ENCODE results near the gene GOLGA6L10.

DNA sequence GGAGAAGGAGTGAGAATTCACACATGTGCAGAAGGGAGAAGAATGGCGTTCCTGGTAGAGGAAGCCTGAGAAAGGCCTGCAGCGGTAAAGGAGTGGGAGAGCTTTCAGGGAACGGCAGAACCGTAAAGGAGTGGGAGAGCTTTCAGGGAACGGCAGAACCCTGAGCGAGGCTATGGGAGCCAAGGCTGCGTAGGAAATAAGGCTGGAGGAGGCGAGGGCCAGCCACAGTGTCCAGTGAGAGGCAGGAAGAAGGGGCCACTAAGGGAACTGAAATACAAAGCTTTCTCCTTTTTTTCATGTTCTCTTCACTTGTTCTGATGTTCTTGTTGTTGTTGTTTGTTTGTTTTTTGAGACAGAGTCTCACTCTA lies 41.6 kb downstream of the GOLGA6L10 start:
- TF ChIP-seq RFX5 (IDR thresholded peaks at IDR 0.05) = no peak
- TF ChIP-seq JUN (IDR thresholded peaks at IDR 0.05) = no peak
- TF ChIP-seq, protein P1, sequence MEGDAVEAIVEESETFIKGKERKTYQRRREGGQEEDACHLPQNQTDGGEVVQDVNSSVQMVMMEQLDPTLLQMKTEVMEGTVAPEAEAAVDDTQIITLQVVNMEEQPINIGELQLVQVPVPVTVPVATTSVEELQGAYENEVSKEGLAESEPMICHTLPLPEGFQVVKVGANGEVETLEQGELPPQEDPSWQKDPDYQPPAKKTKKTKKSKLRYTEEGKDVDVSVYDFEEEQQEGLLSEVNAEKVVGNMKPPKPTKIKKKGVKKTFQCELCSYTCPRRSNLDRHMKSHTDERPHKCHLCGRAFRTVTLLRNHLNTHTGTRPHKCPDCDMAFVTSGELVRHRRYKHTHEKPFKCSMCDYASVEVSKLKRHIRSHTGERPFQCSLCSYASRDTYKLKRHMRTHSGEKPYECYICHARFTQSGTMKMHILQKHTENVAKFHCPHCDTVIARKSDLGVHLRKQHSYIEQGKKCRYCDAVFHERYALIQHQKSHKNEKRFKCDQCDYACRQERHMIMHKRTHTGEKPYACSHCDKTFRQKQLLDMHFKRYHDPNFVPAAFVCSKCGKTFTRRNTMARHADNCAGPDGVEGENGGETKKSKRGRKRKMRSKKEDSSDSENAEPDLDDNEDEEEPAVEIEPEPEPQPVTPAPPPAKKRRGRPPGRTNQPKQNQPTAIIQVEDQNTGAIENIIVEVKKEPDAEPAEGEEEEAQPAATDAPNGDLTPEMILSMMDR (IDR thresholded peaks at IDR 0.05) = no peak
- TF ChIP-seq, protein P2, sequence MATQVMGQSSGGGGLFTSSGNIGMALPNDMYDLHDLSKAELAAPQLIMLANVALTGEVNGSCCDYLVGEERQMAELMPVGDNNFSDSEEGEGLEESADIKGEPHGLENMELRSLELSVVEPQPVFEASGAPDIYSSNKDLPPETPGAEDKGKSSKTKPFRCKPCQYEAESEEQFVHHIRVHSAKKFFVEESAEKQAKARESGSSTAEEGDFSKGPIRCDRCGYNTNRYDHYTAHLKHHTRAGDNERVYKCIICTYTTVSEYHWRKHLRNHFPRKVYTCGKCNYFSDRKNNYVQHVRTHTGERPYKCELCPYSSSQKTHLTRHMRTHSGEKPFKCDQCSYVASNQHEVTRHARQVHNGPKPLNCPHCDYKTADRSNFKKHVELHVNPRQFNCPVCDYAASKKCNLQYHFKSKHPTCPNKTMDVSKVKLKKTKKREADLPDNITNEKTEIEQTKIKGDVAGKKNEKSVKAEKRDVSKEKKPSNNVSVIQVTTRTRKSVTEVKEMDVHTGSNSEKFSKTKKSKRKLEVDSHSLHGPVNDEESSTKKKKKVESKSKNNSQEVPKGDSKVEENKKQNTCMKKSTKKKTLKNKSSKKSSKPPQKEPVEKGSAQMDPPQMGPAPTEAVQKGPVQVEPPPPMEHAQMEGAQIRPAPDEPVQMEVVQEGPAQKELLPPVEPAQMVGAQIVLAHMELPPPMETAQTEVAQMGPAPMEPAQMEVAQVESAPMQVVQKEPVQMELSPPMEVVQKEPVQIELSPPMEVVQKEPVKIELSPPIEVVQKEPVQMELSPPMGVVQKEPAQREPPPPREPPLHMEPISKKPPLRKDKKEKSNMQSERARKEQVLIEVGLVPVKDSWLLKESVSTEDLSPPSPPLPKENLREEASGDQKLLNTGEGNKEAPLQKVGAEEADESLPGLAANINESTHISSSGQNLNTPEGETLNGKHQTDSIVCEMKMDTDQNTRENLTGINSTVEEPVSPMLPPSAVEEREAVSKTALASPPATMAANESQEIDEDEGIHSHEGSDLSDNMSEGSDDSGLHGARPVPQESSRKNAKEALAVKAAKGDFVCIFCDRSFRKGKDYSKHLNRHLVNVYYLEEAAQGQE (IDR thresholded peaks at IDR 0.05) = no peak
- TF ChIP-seq, protein P3, sequence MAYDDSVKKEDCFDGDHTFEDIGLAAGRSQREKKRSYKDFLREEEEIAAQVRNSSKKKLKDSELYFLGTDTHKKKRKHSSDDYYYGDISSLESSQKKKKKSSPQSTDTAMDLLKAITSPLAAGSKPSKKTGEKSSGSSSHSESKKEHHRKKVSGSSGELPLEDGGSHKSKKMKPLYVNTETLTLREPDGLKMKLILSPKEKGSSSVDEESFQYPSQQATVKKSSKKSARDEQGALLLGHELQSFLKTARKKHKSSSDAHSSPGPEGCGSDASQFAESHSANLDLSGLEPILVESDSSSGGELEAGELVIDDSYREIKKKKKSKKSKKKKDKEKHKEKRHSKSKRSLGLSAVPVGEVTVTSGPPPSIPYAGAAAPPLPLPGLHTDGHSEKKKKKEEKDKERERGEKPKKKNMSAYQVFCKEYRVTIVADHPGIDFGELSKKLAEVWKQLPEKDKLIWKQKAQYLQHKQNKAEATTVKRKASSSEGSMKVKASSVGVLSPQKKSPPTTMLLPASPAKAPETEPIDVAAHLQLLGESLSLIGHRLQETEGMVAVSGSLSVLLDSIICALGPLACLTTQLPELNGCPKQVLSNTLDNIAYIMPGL (CRISPR knock-in tag; IDR thresholded peaks at IDR 0.05; ENCODE audit: borderline replicate concordance) = no peak
- no peak for TF ChIP-seq MAZ (IDR thresholded peaks at IDR 0.05; ENCODE audit: borderline replicate concordance, low read depth, low read length)
